HFF-Myc (cell line): ENCODE data around the gene TDRD12.

ENCODE experiments used
- DNase-seq: peaks from one replicate; pipeline ENCODE4 v3.0.0-alpha.2; 2011; ENCODE audit warnings: low read depth; ENCODE audit errors: extremely low read depth
- H3K4me3 ChIP-seq: replicated peaks from 2 replicates; pipeline ENCODE4 v1.5.1; 2011; ENCODE audit warnings: low read depth, mild to moderate bottlenecking, control low read depth, low read length
- TF ChIP-seq, protein P1 (sequence below): IDR thresholded peaks from 2 replicates; pipeline ENCODE4 v1.5.1; 2012; ENCODE audit warnings: mild to moderate bottlenecking, low read depth, low read length, control low read depth; ENCODE audit errors: missing control alignments

The TDRD12 gene

DNA sequence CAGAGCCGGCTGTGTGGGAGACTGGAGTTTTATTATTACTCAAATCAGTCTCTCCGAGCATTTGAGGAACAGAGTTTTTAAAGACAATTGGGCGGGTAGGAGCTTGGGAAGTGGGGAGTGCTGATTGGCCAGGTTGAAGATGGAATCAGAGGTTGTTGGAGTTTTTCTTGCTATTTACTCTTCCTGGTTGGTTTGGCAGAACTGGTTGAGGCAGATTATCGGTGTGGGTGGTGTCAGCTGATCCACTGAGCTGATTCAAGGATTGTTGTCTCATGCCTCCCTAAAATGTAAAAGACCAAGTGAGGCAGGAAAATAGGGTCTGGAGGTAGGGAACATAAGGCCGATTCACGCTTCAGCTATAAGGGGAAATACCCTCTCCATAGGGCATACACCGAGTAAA is 1.3 kb upstream of the TDRD12 start:
- DNase-seq = no peak
- TF ChIP-seq, protein P1, sequence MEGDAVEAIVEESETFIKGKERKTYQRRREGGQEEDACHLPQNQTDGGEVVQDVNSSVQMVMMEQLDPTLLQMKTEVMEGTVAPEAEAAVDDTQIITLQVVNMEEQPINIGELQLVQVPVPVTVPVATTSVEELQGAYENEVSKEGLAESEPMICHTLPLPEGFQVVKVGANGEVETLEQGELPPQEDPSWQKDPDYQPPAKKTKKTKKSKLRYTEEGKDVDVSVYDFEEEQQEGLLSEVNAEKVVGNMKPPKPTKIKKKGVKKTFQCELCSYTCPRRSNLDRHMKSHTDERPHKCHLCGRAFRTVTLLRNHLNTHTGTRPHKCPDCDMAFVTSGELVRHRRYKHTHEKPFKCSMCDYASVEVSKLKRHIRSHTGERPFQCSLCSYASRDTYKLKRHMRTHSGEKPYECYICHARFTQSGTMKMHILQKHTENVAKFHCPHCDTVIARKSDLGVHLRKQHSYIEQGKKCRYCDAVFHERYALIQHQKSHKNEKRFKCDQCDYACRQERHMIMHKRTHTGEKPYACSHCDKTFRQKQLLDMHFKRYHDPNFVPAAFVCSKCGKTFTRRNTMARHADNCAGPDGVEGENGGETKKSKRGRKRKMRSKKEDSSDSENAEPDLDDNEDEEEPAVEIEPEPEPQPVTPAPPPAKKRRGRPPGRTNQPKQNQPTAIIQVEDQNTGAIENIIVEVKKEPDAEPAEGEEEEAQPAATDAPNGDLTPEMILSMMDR = no peak
- H3K4me3 ChIP-seq = no peak overlapping the region

DNA sequence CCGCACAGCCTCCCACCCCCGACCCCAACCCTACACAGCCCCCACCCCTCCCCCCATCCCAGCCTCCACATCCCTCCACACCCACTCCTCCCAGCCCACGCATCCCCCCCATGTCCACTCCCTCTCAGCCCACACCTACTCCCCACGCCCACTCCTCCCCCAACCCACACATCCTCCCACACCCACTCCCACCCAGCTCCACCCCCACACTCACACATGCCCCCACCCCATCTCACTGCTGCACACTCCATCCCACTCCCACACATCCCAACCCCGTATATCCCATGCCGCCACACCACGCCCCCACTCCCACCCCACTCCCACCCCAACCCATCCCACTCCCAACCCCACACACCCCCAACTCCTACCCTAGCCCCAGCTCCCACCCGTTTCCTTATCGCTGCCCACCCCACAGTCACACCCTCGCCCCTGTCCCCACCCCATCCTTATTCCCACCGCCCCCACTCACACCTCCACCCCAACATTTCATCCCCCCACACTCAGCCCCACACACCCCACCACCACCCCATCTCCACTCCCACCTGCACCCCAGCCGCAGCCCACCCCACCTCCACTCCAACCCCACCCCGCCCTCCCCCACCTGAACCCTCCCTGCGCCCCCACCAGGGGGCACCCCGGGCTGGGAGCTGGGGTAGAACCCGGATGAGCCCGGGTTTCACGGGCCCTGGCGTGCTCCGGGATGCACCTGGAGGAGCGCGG is 809 bp downstream of the TDRD12 start:
- no peak for DNase-seq
- TF ChIP-seq, protein P1 = no peak
- no peak overlapping the region for H3K4me3 ChIP-seq

DNA sequence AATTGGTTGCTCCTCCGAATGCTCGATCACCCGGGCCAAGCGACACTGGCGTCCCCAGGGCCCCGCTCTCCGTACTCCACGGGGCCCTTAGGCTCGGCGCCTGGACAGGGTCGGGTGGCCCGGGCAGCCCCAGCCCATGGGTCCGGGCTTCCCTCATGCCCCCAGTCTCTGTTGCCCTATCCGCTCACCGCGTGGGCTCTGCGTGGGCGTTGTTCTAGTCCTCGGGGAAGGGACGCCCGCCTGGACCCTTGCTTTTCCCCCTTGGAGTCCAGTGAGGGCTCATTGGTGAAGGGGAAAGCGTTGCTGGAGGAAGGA is 1.3 kb downstream of the TDRD12 start:
- TF ChIP-seq, protein P1 = no peak
- DNase-seq = no peak
- no peak overlapping the region for H3K4me3 ChIP-seq

DNA sequence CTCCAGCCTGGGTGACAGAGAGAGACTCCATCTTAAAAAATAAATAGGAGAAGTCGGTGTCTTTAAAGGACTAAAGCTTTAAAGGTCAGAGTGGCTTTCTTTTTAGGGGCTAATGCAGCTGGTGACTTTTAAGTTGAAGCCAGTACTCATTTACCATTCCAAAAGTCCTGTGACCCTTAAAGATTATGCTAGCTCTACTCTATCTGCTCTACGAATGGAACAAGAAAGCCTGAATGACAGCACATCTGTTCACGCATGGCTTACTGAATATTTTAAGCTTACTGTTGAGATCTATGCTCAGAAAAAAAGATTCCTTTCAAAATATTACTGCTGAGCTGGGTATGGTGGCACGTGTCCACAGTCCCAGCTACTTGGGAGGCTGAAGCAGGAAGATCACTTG is 16.4 kb downstream of the TDRD12 start:
- no peak overlapping the region for H3K4me3 ChIP-seq
- DNase-seq = no peak
- TF ChIP-seq, protein P1 = no peak

- H3K4me3 ChIP-seq = no peak overlapping the region
- DNase-seq = no peak
- TF ChIP-seq, protein P1 = no peak
Observed at GRCh38 chr19:32743021-32743420, 23.5 kb downstream of the TDRD12 start.

- TF ChIP-seq, protein P1 = no peak
- no peak overlapping the region for H3K4me3 ChIP-seq
- no peak for DNase-seq
Observed at GRCh38 chr19:32743447-32743846, 23.9 kb downstream of the TDRD12 start.
